Measurements from ENCODE around the gene WLS.
"Not testable (repeated sequence)": the region's sequence is repeated elsewhere in the genome, so short reads cannot be mapped to it uniquely, and the experiment has no call there.

WLS gene

GRCh38 chr1:68163220-68163619, 69.1 kb downstream of the WLS start:
- no peak for DNase-seq

- no peak for DNase-seq
These were observed 69.6 kb downstream of the WLS start for GRCh38 chr1:68162761-68163160.

GRCh38 chr1:68161672-68162071, 70.7 kb downstream of the WLS start:
- not testable (repeated sequence) for DNase-seq

GRCh38 chr1:68160935-68161334, 71.4 kb downstream of the WLS start:
- DNase-seq: not testable (repeated sequence)

- DNase-seq: no peak
These were observed 72.3 kb downstream of the WLS start for GRCh38 chr1:68160021-68160420.

GRCh38 chr1:68158837-68159236, 73.5 kb downstream of the WLS start:
- DNase-seq: no peak

- no peak for DNase-seq
These were observed 74.9 kb downstream of the WLS start for GRCh38 chr1:68157416-68157815.

GRCh38 chr1:68151690-68152089, 80.6 kb downstream of the WLS start:
- DNase-seq: no peak

- no peak for DNase-seq
These were observed 82.4 kb downstream of the WLS start for GRCh38 chr1:68149907-68150306.

GRCh38 chr1:68149110-68149798, 83.1 kb downstream of the WLS start:
- no peak for DNase-seq

- DNase-seq: no peak
These were observed 83.7 kb downstream of the WLS start for GRCh38 chr1:68148631-68149030.

- DNase-seq: no peak
These were observed 84.7 kb downstream of the WLS start for GRCh38 chr1:68147534-68148171.

GRCh38 chr1:68145418-68146126, 86.8 kb downstream of the WLS start:
- DNase-seq: no peak

- DNase-seq: no peak
These were observed 87.5 kb downstream of the WLS start for GRCh38 chr1:68144856-68145255.

- no peak for DNase-seq
These were observed 88.7 kb downstream of the WLS start for GRCh38 chr1:68143633-68144032.

- no peak for DNase-seq
These were observed 89.9 kb downstream of the WLS start for GRCh38 chr1:68142461-68142860.

- no peak for DNase-seq
These were observed 90.3 kb downstream of the WLS start for GRCh38 chr1:68142036-68142435.

- no peak for DNase-seq
These were observed 91.0 kb downstream of the WLS start for GRCh38 chr1:68141071-68142021.

GRCh38 chr1:68140536-68140935, 91.8 kb downstream of the WLS start:
- DNase-seq: no peak

- no peak for DNase-seq
These were observed 96.1 kb downstream of the WLS start for GRCh38 chr1:68136187-68136586.

- no peak for DNase-seq
These were observed 99.7 kb downstream of the WLS start for GRCh38 chr1:68132426-68133130.

- no peak for DNase-seq
These were observed 101.1 kb downstream of the WLS start for GRCh38 chr1:68131261-68131660.

All from NK-92 treated with Interleukin-12 subunit alpha and Interleukin-12 subunit beta, amount 100 ng/mL, for 24 hours (cell line).